GM15510 (cell line): ENCODE data around the gene CERS3.

Source experiments
- POLR2A ChIP-seq: IDR thresholded peaks from 3 replicates; pipeline ENCODE4 v1.6.1; 2011; ENCODE audit warnings: borderline replicate concordance; ENCODE audit not compliant: insufficient read length; ENCODE audit errors: extremely low read depth

CERS3 gene

GRCh38 chr15:100528833-100529428 is at the start of gene CERS3:
CERS3 (minus strand) TSS chr15:100528950; CDS start chr15:100501849, 27,101 bp downstream.
- TF ChIP-seq POLR2A, result no peak

- TF ChIP-seq POLR2A, result no peak
These were observed 44.8 kb upstream of the CERS3 start for GRCh38 chr15:100573526-100573925.

- no peak for TF ChIP-seq POLR2A
These were observed 43.7 kb upstream of the CERS3 start for GRCh38 chr15:100572362-100572983.

GRCh38 chr15:100571592-100572167 is 42.9 kb upstream of the CERS3 start:
- no peak for TF ChIP-seq POLR2A

- TF ChIP-seq POLR2A, result no peak
These were observed 42.1 kb upstream of the CERS3 start for GRCh38 chr15:100570735-100571313.

- TF ChIP-seq POLR2A, result no peak
These were observed 41.5 kb upstream of the CERS3 start for GRCh38 chr15:100570275-100570674.

- no peak for TF ChIP-seq POLR2A
These were observed 40.6 kb upstream of the CERS3 start for GRCh38 chr15:100569391-100569790.

- no peak for TF ChIP-seq POLR2A
These were observed 38.3 kb upstream of the CERS3 start for GRCh38 chr15:100566850-100567628.

DNA sequence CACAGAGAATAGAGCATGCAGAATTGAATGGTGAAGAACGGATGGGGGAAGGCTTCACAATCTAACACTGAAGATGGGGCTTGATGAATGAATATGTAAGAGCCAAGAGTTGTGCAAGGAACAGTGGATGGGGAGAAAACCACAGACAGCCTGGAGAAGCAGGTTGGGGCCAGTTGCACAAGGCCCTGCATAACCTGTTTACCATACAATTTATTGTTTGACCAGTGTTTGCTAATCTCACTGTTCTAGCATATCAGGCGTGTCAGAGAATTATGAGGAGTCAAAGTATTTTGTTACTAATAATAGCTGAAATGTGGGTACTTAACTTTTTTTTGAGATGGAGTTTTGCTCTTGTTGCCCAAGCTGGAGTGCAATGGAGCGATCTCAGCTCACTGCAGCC is 36.8 kb upstream of the CERS3 start:
- TF ChIP-seq POLR2A, result no peak

GRCh38 chr15:100560323-100560722 is 31.6 kb upstream of the CERS3 start:
- TF ChIP-seq POLR2A, result no peak

DNA sequence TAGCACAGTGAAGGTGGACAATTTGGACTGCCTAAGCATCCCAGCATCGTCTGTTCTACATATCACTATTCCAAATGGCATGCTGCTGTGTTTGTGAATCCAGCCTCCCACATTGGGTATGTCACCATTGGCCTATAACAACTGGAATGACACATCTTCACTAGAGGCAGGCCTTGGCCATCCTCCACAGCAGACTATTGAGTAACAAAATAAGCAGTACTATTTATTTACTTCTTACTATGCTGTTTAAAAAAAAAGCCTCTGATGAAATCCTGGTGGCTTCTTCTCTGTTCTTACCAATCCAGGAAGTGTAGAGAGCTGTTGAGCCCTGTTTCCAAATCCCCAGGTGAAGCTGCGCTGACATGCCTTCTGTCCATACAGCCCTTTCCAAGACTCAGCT is 30.6 kb upstream of the CERS3 start:
- no peak for TF ChIP-seq POLR2A

GRCh38 chr15:100558771-100559254 is 30.1 kb upstream of the CERS3 start:
- TF ChIP-seq POLR2A, result no peak

- no peak for TF ChIP-seq POLR2A
These were observed 24.7 kb upstream of the CERS3 start for GRCh38 chr15:100553468-100553867.

- TF ChIP-seq POLR2A, result no peak
These were observed 19.2 kb upstream of the CERS3 start for GRCh38 chr15:100547961-100548360.

- TF ChIP-seq POLR2A, result no peak
These were observed 16.2 kb upstream of the CERS3 start for GRCh38 chr15:100544946-100545345.
